CD1c-positive myeloid dendritic cell (primary cell): ENCODE measurements around the gene SNTA1.
"Not testable (repeated sequence)": the region's sequence is repeated elsewhere in the genome, so short reads cannot be mapped to it uniquely, and the experiment has no call there.

Experiments
- DNase-seq: peaks from one replicate; pipeline ENCODE4 v3.0.0-alpha.2; 2016; ENCODE audit errors: extremely low spot score

Gene SNTA1

DNA sequence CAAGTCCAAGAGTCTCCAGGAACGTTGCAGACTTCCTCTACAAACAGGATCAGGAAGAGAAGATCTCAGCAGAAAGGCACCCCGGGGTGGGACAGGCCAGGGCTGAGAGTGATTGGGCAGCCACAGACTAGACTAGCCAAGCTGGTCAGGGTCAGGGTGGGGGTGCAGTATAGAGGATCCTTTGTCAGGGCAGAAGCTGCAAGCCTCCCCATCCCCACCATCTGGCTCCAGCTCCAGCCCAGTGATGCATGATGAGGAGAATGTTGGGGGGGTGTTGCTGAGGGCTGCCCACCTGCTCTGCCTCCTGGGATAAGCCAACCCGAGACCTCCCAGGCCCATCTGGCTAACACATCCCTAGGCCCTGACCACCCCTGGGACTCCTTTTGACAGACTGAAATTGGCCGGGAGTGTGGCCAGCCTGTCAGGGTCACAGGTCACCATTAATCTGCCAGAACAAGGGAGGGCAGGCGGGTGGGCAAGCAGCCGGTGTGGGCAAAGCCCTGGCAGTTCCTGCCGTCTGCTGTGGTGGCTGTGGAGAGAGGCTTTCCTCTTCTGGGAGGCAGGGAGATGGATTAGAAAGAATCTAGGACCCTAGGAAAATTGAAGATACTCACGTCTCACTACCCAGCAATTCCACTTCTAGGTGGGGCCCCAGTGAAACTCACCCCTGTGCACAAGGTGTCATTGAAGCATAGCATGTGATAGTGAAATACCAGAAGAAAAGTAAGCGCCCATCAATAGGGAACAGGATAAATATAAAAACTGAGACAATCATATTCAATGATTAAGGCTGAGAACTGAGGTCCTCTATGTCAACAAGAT lies 22.1 kb upstream of the SNTA1 start:
- no peak for DNase-seq

DNA sequence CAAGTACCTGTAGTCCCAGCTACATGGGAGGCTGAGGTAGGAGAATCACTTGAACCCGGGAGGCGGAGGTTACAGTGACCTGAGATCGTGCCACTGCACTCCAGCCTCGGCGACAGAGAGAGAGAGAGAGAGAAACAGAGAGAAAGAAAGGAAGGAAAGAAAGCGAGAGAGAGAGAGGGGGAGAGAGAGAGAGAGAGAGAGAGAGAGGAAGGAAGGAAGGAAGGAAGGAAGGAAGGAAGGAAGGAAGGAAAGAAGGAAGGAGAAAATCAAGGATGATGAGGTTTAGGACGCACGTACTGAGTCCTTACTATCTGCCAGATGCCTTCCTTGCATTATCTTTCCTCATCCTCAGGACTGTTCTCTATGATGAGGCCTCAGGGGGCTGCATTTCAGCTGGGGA lies 21.2 kb upstream of the SNTA1 start:
- DNase-seq: not testable (repeated sequence)

DNA sequence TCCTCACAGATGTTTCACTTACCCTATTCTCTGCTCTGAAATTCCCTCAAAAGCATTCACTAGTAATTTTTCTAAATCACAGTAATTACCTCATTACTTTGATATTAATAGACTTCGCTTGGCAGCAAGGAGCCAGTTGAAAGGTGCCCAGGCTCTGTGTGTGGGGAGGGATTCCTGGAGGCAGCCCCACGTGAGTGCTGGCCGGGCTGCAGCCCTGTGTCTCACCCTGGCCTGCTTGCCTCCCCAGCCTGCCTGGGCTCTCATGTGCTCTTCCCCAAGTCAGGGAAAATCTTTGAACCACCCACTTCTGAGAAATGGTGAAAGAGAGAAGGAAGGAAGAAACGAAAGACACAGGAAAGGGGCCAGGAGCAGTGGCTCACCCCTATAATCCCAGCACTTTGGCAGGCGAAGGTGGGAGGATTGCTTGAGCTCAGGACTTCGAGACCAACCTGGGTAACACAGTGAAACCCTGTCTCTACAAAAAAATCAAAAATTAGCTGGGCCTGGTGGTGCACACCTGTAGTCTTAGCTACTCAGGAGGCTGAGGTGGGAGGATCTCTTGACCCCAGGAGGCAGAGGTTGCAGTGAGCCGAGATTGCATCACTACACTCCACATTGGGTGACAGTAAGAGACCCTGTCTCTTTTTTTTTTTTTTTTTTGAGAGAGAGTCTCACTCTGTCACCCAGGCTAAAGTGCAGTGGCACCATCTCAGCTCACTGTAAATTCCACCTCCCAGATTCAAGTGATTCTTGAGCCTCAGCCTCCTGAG lies 20.0 kb upstream of the SNTA1 start:
- no peak for DNase-seq

DNA sequence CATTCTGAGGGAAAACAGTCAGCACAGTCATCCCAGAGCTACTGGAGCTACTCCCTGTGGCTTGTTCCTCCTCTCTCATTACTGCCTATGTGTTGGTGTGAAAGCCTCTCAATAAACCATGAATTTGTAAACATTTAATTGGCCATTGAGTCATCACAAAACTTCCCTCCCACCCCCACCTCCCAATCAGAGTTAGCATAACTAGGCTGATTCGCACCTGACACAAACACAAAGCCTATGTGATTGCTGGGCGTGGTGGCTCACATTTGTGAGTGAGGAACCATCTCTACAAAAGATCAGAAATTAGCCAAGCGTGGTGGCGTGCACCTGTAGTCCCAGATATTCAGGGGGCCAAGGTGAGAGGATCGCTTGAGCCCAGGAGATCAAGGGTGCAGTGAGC lies 17.1 kb upstream of the SNTA1 start:
- no peak for DNase-seq

DNA sequence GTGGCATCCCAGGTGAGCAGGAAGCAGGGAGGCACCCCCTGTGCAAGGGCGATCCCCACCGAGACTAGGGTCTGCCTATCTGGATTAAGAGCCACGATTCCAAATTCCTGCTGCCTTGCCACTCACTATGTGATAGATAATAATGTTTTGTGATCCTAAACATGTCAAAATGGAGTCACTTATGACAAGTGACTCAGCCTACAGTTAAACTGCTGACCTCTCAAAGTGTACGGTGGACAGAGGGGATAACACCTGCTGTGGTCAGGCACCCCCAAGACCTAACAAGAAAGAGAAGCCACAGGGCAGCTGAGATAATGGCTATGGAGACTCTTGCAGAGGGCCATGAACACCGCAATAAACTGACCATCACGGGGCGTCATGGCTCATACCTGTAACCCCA lies 16.0 kb upstream of the SNTA1 start:
- no peak for DNase-seq

DNA sequence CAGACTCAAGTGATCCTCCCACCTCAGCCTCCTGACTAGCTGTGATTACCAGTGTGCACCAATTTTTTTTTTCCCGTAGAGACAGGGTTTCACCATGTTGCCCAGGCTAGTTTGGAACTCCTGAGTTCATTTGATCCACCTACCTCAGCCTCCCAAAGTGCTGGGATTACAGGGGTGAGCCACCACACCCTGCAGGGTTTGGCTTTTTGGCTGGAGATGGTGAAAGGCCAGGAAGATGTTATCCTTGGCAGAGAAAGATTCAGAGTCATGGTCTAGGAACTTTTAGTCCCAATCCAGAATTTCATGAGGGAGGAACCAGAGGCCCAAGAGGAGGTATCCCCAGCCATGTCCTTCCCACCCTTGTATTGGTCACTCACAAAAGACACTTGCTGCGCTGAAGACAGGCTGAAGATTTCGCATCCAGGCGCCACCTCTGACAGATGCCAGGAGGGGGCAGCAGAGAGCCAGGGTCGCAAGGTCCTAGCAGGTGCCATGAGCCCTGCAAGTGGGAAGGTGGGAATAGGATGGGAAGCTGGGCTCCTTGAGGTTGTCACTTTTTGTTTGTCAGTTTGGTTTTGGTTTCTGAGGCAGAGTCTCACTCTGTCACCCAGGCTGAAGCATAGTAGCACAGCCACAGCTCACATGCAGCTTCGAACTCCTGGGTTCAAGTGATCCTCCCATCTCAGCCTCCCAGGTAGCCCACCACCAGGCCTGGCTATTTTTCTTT lies 13.5 kb upstream of the SNTA1 start:
- DNase-seq: peak; percentile 82

DNA sequence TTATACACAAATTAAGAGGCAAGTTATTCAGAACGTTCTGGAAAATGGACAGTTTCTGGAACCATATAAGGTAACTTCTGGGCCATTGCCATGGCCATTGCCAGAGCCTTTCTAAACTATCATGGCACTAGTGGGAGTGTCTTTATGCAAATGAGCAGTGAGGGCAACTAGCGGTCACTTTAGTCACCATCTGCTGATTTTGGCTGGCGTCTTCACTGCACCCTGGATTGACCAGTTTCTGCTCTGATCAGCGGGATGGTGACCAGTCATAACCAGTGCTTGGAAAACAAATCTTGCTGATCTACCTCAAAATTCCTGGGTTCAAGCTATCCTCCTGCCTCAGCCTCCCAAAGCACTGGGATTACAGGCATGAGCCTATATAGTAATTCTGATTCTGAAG lies 7.3 kb upstream of the SNTA1 start:
- peak; percentile 8 for DNase-seq

DNA sequence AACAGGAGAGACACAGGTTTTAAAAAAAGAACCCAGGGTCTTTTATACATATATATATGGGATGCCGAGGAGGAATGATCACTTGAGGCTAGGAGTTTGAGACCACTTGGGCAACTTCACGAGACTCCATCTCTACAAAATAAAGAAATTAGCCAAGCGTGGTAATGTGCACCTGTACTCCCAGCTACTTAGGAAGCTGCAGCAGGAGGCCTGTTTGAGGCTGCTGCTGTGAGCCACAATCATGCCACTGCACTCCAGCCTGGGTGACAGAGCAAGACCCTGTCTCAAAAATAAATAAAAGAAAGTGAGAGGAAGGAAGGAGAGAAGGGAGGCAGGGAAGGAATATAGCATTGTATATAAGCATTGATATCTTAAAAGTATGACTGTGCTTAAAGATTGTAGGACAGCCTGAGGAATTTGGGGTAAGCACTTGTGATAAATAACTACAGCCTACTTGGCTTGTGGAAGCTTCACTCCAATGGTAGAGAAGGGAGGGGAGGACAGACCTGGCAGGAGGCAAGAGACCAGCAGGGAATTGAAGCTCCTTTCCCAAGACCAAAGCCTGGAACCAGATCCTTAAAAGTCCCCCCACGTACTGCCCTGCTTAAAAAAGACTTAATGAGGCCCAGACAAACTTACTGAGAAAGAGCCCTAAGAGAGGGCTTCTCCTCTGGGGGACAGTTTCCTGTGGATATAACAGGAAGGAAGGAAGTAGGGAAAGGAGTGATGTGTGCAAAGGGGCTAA lies 2.5 kb upstream of the SNTA1 start:
- no peak for DNase-seq

DNA sequence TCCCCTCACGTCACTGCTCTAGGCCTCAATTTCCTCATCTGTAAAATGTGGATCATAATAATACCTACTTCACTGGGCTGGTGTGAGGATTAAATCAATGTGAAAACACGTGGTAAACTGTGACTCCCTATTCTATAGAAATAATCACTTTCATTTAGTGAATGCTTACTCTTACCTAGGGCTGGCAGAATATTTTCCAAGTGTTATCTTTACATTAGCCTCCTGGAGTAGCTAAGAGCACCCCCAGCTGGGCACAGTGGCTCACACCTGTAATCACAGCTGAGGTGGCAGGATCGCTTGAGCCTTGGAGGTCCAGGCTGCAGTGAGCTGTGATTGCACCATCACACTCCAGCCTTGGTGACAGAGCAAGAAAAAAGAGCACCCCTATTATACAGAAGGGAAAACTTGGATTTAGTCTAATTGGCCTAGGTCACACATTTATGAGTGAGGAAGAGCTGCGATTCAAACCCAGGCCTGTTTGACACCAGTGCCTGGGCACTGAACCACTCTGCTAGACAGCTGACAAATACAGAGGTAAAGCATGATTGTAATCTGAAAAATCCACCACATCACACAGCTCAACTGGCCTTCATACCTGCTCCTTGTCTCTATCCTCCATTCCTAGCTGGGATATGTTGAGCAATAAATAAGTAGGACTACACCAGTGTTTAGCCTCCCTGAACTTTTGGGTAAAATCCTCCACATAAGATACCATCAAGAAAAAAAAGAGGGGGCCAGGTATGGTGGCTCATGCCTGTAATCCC lies 1.4 kb upstream of the SNTA1 start:
- DNase-seq: no peak

DNA sequence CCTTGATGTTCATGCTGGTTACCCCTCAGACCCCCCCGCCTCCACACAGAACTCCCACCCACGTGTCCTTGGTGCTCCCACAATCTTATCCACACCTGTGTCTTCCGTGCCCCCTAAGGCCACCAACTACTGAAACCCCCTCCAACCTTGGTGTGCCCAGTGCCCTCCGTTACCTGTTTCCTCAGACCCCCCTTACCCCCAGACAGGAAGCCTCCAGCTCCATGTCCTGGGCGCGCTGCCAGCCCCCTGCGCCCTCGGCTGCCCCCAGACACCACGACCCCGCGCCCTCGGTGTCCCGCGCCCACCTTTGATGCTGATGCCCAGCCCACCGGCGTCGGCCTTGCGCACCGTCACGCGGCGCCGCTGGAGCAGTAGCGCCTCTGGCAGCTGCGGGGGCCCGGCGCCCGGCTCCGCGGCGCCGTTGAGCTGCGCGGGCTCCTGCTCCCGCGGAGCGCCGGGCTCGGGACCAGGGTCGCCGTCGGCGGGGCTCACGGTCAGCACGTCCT lies 504 bp downstream of the SNTA1 start:
- DNase-seq: peak; percentile 11

DNA sequence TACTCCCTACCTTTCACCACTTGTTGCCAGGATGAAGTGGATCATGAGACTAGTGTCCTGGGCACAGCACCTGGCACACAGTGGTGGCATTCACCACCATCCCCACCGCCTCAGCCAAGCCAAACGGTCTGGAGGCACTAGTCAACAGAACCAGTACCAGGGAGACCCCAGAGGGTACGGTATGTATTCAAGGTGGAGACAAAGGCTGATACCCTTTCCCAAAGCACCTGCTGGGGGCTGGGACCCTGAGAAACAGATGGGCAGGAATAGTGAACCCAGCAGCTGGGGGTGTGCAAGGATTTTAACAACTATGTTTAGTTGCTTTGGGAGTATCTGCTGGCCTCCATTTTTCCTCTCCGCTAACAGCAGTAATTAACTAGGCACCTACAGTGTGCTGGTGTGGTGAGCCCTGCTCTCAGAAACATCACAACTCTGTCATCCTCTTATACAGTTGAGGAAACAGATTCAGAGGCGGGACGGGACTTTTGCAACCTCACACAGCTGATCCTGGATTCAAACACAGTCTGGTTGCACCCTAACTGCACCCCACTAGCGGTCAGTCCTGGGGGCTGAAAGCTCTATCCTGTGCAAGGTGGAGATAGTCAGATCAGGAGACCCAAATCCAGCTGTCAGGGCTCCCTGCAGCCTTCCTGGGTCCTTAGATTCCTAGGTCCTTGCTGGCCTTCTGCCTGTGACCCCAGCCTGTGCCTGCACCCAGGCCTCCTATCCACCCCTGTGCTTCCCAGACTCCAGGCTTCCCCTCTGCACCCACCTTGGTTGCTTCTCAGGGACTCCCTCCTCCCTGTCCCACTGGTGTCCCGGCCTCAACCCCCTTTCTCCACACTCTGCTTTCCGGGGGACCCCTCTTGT lies 1.2 kb downstream of the SNTA1 start:
- no peak for DNase-seq

DNA sequence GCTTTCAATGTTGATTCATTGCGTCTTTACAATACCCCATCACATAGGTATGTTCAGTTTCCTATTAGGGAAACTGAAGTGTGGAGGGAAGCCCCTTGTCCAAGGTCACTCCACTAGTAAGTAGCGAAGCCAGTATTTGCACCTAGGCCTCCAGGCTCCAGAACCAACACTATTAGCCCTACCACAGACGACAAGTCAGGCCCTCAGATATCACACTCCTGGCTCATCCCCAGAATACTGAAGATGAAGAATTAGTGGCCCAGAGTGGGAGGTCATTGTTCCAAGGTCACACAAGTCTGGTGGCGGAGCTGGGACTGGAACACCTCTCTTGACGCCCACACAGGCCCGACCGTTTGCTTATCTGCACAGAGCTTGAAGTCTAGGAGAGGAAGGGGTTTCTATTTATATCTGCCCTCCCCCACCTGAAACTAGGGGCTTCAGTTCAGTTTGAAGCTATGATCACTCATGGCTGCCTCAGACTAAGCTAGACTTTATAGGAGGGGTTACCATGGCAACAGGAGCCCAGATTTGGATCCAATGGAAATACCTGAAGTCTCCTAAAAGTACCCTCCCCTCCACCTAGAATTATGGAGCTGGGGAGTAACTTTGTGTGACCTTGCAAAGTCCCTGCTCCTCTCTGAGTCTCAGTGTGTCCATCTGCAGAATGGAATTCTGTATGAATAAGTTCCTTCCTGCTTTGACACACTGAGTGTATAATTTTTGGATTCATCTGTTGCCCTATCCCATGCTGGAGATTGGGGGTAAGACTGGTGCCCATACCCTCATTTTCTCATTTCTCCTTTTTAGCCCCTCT lies 2.2 kb downstream of the SNTA1 start:
- DNase-seq: no peak

DNA sequence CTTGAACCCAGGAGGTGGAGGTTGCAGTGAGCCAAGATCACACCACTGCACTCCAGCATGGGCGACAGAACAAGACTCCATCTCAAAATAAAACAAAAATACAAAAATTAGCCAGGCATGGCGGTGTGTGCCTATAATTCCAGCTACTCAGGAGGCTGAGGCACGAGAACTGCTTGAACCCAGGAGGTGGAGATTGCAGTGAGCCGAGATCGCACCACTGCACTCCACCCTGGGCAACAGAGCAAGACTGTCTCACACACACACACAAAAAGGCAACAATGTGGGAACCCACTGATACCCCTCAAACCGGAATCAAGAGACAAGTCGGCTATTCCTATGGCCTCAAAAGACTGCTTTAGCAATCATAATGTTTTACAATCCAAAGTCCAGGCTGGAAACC lies 3.0 kb downstream of the SNTA1 start:
- DNase-seq: not testable (repeated sequence)

DNA sequence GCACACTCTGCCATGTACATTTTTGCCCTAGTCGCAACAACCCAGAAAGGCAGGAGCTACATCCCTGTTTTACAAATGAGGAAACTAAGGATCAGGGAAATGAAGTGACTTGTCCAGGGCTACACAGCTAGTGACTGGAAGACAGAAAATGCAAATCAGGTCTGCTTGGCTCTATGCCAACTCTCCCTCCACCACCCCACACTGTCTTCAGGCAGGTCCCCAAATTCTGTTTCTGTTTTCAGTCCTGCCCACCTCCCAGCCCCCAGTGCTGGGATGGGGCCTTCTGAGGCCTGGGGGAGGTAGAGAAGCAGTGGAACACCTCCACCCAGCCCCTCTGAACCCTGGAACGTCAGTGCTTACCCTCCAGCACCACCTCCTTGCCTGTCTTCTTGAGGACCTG lies 5.1 kb downstream of the SNTA1 start:
- DNase-seq: no peak

DNA sequence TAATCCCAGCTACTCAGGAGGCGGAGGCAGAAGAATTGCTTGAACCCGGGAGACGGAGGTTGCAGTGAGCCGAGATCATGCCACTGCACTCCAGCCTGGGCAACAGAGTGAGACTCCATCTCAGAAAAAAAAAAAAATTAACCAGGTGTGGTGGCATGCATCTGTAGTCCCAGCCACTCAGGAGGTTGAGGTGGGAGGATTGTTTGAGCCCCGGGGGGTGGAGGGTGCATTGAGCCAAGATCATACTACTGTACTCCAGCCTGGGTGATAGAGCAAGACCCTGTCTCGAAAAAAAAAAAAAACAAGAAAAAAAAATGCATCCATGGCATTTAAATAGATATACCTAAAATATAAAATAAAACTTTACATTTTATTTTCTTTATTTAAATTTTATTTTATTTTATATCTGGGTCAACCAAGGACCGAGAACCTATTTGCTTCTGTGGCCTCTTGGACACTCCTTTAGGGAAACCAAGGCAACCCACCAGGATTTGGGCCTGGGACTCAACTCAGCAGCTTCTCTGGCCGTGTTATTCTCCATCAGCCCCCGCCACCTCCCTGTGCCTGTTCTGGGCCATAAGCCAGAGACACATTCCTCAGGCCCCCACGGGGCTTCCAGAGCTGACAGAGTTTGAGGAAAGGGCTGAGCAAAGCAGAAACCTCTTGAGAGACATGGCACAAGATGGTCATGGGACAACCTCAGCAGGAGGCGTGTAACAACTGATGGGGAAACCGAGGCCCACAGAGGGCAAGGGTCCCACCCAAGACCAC lies 6.2 kb downstream of the SNTA1 start:
- no peak for DNase-seq

DNA sequence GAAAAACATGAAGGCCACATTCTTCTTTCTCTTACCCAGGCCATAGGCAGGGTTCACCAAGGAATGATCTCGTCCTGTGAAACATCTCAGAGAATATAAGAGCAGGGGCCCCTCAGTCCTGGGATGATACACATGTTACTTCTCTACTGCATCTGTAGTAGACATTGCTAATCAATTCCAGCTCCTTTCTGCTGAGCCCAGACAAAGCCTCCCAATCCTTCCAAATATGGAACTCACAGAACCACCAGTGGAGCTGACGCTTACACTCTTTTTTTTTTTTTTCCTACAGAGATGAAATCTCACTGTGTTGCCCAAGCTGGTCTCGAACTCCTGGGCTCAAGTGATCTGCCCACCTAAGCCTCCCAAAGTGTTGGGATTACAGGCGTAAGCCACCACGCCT lies 9.1 kb downstream of the SNTA1 start:
- DNase-seq: no peak

DNA sequence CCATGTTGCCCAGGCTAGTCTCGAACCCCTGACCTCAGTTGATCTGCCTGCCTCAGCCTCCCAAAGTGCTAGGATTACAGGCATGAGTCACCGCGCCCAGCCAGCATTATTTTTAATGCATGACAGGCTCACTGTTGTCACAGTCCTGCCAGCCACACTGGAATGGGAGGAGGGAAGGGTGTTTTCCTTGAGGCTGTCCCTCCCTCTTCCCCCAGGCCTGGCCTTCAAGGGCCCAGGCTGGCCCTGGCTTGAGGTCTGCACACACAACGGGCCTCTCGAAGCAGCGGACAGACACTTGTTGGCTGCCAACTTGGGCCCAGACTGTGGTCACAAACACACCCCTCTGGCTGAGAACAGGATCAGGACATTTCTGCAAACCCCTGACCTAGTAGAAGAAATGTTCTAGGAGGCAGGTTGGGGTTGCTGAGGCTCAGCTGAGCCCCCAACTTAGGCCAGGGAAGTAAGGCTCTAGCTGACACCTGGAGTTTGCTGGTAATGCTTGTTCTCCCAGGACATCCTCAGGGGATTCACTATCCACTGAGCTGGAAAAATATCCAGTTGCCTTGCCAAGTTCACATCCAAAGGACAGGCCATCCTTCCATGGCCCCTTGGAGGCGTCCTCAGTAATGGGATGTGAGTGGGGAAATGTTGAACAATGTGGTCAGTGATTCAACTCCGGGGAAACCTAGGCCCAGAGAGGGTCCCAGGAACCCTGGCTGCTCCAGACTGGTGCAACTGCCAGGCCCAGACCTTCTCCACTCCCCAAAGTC lies 9.9 kb downstream of the SNTA1 start:
- no peak for DNase-seq
